ENCODE data around the gene IMMP2L. TPM values are rescaled to one million over a fixed set of nuclear protein-coding genes. Genes with fewer than 3 reads are reported as not detected.

Gene IMMP2L
- total RNA-seq, 4 donors from 2014 or later: 12.0 to 22.2 (median 17.5) TPM

- H3K36me3 ChIP-seq: no peaks in the 10 kb centered on the region
- no peaks in the 10 kb centered on the region for H3K9me3 ChIP-seq
- H3K27me3 ChIP-seq: no peaks in the 10 kb centered on the region
- TF ChIP-seq POLR2AphosphoS5 (IDR thresholded peaks at IDR 0.05) (no peak), POLR2A (IDR thresholded peaks at IDR 0.05; ENCODE audit: low read depth) (no peak), EP300 (IDR thresholded peaks at IDR 0.05) (no peak)
- TF ChIP-seq, protein P1, sequence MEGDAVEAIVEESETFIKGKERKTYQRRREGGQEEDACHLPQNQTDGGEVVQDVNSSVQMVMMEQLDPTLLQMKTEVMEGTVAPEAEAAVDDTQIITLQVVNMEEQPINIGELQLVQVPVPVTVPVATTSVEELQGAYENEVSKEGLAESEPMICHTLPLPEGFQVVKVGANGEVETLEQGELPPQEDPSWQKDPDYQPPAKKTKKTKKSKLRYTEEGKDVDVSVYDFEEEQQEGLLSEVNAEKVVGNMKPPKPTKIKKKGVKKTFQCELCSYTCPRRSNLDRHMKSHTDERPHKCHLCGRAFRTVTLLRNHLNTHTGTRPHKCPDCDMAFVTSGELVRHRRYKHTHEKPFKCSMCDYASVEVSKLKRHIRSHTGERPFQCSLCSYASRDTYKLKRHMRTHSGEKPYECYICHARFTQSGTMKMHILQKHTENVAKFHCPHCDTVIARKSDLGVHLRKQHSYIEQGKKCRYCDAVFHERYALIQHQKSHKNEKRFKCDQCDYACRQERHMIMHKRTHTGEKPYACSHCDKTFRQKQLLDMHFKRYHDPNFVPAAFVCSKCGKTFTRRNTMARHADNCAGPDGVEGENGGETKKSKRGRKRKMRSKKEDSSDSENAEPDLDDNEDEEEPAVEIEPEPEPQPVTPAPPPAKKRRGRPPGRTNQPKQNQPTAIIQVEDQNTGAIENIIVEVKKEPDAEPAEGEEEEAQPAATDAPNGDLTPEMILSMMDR (IDR thresholded peaks at IDR 0.05): no peak
- no peak overlapping the region for H3K27ac ChIP-seq (replicated peaks in 1 of 4)
- H3K4me1 ChIP-seq: no peaks in the 10 kb centered on the region
- intact Hi-C loops (cut with DNase I): no loop called here
- no peak overlapping the region for H3K4me3 ChIP-seq
- no peak for DNase-seq (ENCODE audit: extremely low spot score)
- WGBS: 73% methylated on average over 5 of the region's 5 CpGs
Measured at GRCh38 chr7:110677405-110677804, 884.9 kb downstream of the IMMP2L start.

DNA sequence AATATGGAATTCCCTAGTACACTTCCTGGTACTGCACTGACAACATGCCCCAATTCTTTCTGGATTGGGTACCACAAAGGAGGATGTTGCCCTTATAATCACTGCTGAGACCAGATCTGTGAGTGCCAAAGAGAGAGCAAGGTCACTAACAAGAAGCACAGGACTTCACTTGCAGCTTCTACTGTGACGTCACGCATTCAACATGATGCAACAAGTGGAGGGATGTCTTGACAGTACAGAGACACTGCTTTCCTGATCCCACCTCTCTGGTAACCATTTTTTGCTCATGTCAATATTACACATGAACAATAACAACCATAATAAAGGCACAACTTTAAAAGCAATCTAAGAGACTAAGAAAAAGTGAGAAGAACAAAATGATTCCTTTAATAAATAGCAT is 885.5 kb downstream of the IMMP2L start:
- DNase-seq (ENCODE audit: extremely low spot score): no peak
- Histone ChIP-seq H3K9me3 (no peaks in the 10 kb centered on the region), H3K36me3 (no peaks in the 10 kb centered on the region), H3K4me3 (no peak overlapping the region), H3K27ac (replicated peaks in 1 of 4) (no peak overlapping the region), H3K4me1 (no peaks in the 10 kb centered on the region), H3K27me3 (no peaks in the 10 kb centered on the region)
- intact Hi-C loops (cut with DNase I): no loop called here
- 94% methylated on average over 2 of the region's 2 CpGs for WGBS
- TF ChIP-seq POLR2A (IDR thresholded peaks at IDR 0.05; ENCODE audit: low read depth): no peak
- TF ChIP-seq, protein P1 (IDR thresholded peaks at IDR 0.05): no peak
- TF ChIP-seq EP300 (IDR thresholded peaks at IDR 0.05): no peak
- no peak for TF ChIP-seq POLR2AphosphoS5 (IDR thresholded peaks at IDR 0.05)

- no peaks in the 10 kb centered on the region for H3K36me3 ChIP-seq
- no peak overlapping the region for H3K4me3 ChIP-seq
- DNase-seq (ENCODE audit: extremely low spot score): no peak
- intact Hi-C loops (cut with DNase I): no loop called here
- H3K4me1 ChIP-seq: no peaks in the 10 kb centered on the region
- H3K9me3 ChIP-seq: no peaks in the 10 kb centered on the region
- H3K27me3 ChIP-seq: no peaks in the 10 kb centered on the region
- TF ChIP-seq, protein P1 (IDR thresholded peaks at IDR 0.05): no peak
- TF ChIP-seq POLR2A (IDR thresholded peaks at IDR 0.05; ENCODE audit: low read depth): no peak
- TF ChIP-seq POLR2AphosphoS5 (IDR thresholded peaks at IDR 0.05): no peak
- WGBS: 92% methylated on average over 4 of the region's 4 CpGs
- no peak overlapping the region for H3K27ac ChIP-seq (replicated peaks in 1 of 4)
Measured at GRCh38 chr7:110675383-110676103, 886.7 kb downstream of the IMMP2L start.

DNA sequence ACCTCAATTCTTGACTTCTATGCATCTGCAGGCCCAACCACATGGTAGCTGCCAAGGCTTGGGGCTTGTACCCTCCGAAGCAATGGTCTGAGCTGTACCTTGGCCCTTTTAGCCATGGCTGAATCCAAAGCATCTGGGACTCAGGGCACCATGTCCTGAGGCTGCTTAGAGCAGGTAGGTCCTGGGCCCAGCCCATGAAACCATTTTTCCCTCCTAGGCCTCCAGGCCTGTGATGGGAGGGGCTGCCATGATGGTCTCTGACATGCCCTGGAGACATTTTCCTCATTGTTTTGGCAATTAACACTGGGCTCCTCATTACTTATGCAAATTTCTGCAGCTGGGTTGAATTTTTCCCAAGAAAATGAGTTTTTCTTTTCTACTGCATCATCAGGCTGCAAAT is 889.1 kb downstream of the IMMP2L start:
- no peak overlapping the region for H3K27ac ChIP-seq (replicated peaks in 1 of 4)
- 86% methylated on average over 1 of the region's 1 CpG for WGBS
- H3K4me1 ChIP-seq: no peaks in the 10 kb centered on the region
- intact Hi-C loops (cut with DNase I): no loop called here
- no peak overlapping the region for H3K4me3 ChIP-seq
- no peak for DNase-seq (ENCODE audit: extremely low spot score)
- no peaks in the 10 kb centered on the region for H3K27me3 ChIP-seq
- no peak for TF ChIP-seq POLR2A (IDR thresholded peaks at IDR 0.05; ENCODE audit: low read depth)
- TF ChIP-seq, protein P1 (IDR thresholded peaks at IDR 0.05): no peak
- TF ChIP-seq POLR2AphosphoS5 (IDR thresholded peaks at IDR 0.05): no peak
- TF ChIP-seq EP300 (IDR thresholded peaks at IDR 0.05): no peak
- no peaks in the 10 kb centered on the region for H3K36me3 ChIP-seq
- no peaks in the 10 kb centered on the region for H3K9me3 ChIP-seq

DNA sequence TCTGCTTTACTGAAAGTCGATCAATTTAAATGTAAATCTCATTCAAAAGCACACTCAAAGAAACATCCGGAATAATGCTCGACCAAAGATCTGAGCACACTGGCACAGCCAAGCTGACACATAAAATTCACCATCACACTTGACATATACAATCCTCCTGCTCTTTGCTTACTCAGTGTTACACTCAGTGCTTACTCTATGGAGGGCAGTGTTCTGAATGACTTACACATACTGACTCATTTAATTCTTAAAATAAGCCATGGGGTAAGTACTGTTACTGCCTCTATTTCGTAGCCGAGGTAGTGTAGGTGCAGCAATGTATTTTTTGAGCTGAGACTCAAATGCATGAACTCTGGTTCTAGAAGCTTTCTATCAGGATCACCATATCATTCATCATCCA is 892.9 kb downstream of the IMMP2L start:
- no peak for DNase-seq (ENCODE audit: extremely low spot score)
- Histone ChIP-seq H3K4me3 (no peak overlapping the region), H3K27me3 (no peaks in the 10 kb centered on the region), H3K36me3 (no peaks in the 10 kb centered on the region), H3K9me3 (no peaks in the 10 kb centered on the region), H3K27ac (replicated peaks in 1 of 4) (no peak overlapping the region), H3K4me1 (no peaks in the 10 kb centered on the region)
- intact Hi-C loops (cut with DNase I): no loop called here
- TF ChIP-seq POLR2AphosphoS5 (IDR thresholded peaks at IDR 0.05) (no peak), EP300 (IDR thresholded peaks at IDR 0.05) (no peak)
- TF ChIP-seq, protein P1 (IDR thresholded peaks at IDR 0.05): no peak
- WGBS: 95% methylated on average over 5 of the region's 5 CpGs

Measured in esophagus muscularis mucosa (tissue), 4 donors.